IPS-18a (cell line): Measurements from ENCODE around the gene LRRC59.

Source experiments
- H3K27ac ChIP-seq: one replicate; pipeline ENCODE4 v1.5.1; 2013; ENCODE audit warnings: low read length
- H3K27me3 ChIP-seq: one replicate; pipeline ENCODE4 v1.6.1; 2013; ENCODE audit warnings: mild to moderate bottlenecking, low read length; ENCODE audit not compliant: control insufficient read depth, insufficient read depth
- H3K36me3 ChIP-seq: one replicate; pipeline ENCODE4 v1.6.1; 2013; ENCODE audit warnings: low read depth, low read length; ENCODE audit not compliant: control insufficient read depth
- H3K4me1 ChIP-seq: one replicate; pipeline ENCODE4 v1.6.1; 2013; ENCODE audit warnings: low read depth, low read length; ENCODE audit not compliant: control insufficient read depth
- H3K4me3 ChIP-seq: one replicate; pipeline ENCODE4 v1.5.1; 2013; ENCODE audit warnings: low read length
- H3K9ac ChIP-seq: one replicate; pipeline ENCODE4 v1.6.1; 2013; ENCODE audit warnings: mild to moderate bottlenecking, low read length, moderate library complexity
- H3K9me3 ChIP-seq: one replicate; pipeline ENCODE4 v1.6.1; 2013; ENCODE audit warnings: low read depth, low read length; ENCODE audit not compliant: control insufficient read depth

Gene LRRC59

GRCh38 chr17:50379351-50380132 lies 17.8 kb downstream of the LRRC59 start:
- Histone ChIP-seq H3K9me3 (no peaks in the 10 kb centered on the region), H3K9ac (no peak overlapping the region), H3K27me3 (no peaks in the 10 kb centered on the region), H3K27ac (no peak overlapping the region), H3K4me1 (no peaks in the 10 kb centered on the region), H3K36me3 (peaks cover 58% of the 10 kb centered on the region), H3K4me3 (no peak overlapping the region)

- Histone ChIP-seq H3K9ac (no peak overlapping the region), H3K27me3 (no peaks in the 10 kb centered on the region), H3K4me1 (peaks cover 4% of the 10 kb centered on the region), H3K36me3 (peaks cover 28% of the 10 kb centered on the region), H3K4me3 (no peak overlapping the region), H3K27ac (no peak overlapping the region), H3K9me3 (no peaks in the 10 kb centered on the region)
Measured at GRCh38 chr17:50375858-50376538, 21.3 kb downstream of the LRRC59 start.

- H3K4me1 ChIP-seq, result peaks cover 4% of the 10 kb centered on the region
- H3K4me3 ChIP-seq, result peak overlapping the region; percentile 99
- H3K27me3 ChIP-seq, result no peaks in the 10 kb centered on the region
- no peak overlapping the region for H3K27ac ChIP-seq
- H3K9ac ChIP-seq, result peak overlapping the region; percentile 96
- no peaks in the 10 kb centered on the region for H3K9me3 ChIP-seq
- peaks cover 26% of the 10 kb centered on the region for H3K36me3 ChIP-seq
Measured at GRCh38 chr17:50373705-50374104, 23.6 kb downstream of the LRRC59 start.

GRCh38 chr17:50372758-50373556 lies 24.4 kb downstream of the LRRC59 start, which contains the start of the genes EME1 and MRPL27:
TSS of gene EME1 (plus strand) at chr17:50373229. CDS start at chr17:50375209, 1,980 bp downstream.
TSS of gene MRPL27 (minus strand) at chr17:50373184. CDS start at chr17:50373170, 14 bp downstream.
- H3K9me3 ChIP-seq, result no peaks in the 10 kb centered on the region

GRCh38 chr17:50372222-50372757 lies 25.0 kb downstream of the LRRC59 start:
- peaks cover 4% of the 10 kb centered on the region for H3K4me1 ChIP-seq
- H3K9ac ChIP-seq, result peak overlapping the region; percentile 96
- peak overlapping the region; percentile 96 for H3K27ac ChIP-seq
- no peaks in the 10 kb centered on the region for H3K27me3 ChIP-seq
- H3K9me3 ChIP-seq, result no peaks in the 10 kb centered on the region
- peak overlapping the region; percentile 99 for H3K4me3 ChIP-seq
- peaks cover 41% of the 10 kb centered on the region for H3K36me3 ChIP-seq

More at GRCh38 chr17:50372758-50373556, 24.4 kb downstream of the LRRC59 start, which contains the start of the genes EME1 and MRPL27:
- peak within 1 kb of the TSS; percentile 96 for H3K9ac ChIP-seq
- H3K4me1 ChIP-seq, result peaks cover 4% of the 10 kb centered on the region
- peak within 1 kb of the TSS; percentile 96 for H3K27ac ChIP-seq
- peaks cover 34% of the 10 kb centered on the region for H3K36me3 ChIP-seq
- H3K27me3 ChIP-seq, result no peaks in the 10 kb centered on the region
- peak within 1 kb of the TSS; percentile 99 for H3K4me3 ChIP-seq

- no peak overlapping the region for H3K9ac ChIP-seq
- H3K36me3 ChIP-seq, result peaks cover 47% of the 10 kb centered on the region
- no peak overlapping the region for H3K27ac ChIP-seq
- H3K9me3 ChIP-seq, result no peaks in the 10 kb centered on the region
- H3K27me3 ChIP-seq, result no peaks in the 10 kb centered on the region
- peaks cover 4% of the 10 kb centered on the region for H3K4me1 ChIP-seq
- peak overlapping the region; percentile 99 for H3K4me3 ChIP-seq
Measured at GRCh38 chr17:50371526-50371925, 25.8 kb downstream of the LRRC59 start.

- Histone ChIP-seq H3K27ac (no peak overlapping the region), H3K4me1 (peaks cover 4% of the 10 kb centered on the region), H3K36me3 (peaks cover 43% of the 10 kb centered on the region)
Measured at GRCh38 chr17:50370052-50370451, 27.3 kb downstream of the LRRC59 start.

GRCh38 chr17:50367401-50367800 lies 29.9 kb downstream of the LRRC59 start:
- H3K4me3 ChIP-seq, result no peak overlapping the region
- no peak overlapping the region for H3K27ac ChIP-seq
- H3K9me3 ChIP-seq, result no peaks in the 10 kb centered on the region
- H3K36me3 ChIP-seq, result peaks cover 43% of the 10 kb centered on the region
- H3K4me1 ChIP-seq, result peaks cover 12% of the 10 kb centered on the region
- no peaks in the 10 kb centered on the region for H3K27me3 ChIP-seq
- no peak overlapping the region for H3K9ac ChIP-seq

More at GRCh38 chr17:50370052-50370451, 27.3 kb downstream of the LRRC59 start:
- no peaks in the 10 kb centered on the region for H3K9me3 ChIP-seq
- no peaks in the 10 kb centered on the region for H3K27me3 ChIP-seq
- no peak overlapping the region for H3K9ac ChIP-seq
- H3K4me3 ChIP-seq, result no peak overlapping the region

GRCh38 chr17:50365649-50366393 lies 31.5 kb downstream of the LRRC59 start:
- Histone ChIP-seq H3K36me3 (peaks cover 40% of the 10 kb centered on the region), H3K4me1 (peaks cover 12% of the 10 kb centered on the region), H3K27me3 (no peaks in the 10 kb centered on the region), H3K27ac (no peak overlapping the region), H3K4me3 (no peak overlapping the region), H3K9me3 (no peaks in the 10 kb centered on the region), H3K9ac (no peak overlapping the region)

GRCh38 chr17:50365165-50365564 lies 32.2 kb downstream of the LRRC59 start:
- H3K9me3 ChIP-seq, result no peaks in the 10 kb centered on the region
- H3K4me3 ChIP-seq, result no peak overlapping the region
- no peak overlapping the region for H3K9ac ChIP-seq
- H3K4me1 ChIP-seq, result peaks cover 12% of the 10 kb centered on the region
- no peaks in the 10 kb centered on the region for H3K27me3 ChIP-seq
- H3K27ac ChIP-seq, result no peak overlapping the region
- H3K36me3 ChIP-seq, result peaks cover 36% of the 10 kb centered on the region
